ENCODE data around the gene RPH3AL. TPM values are rescaled to one million over a fixed set of nuclear protein-coding genes. Genes with fewer than 3 reads are reported as not detected.

The RPH3AL gene
- total RNA-seq, 1 donor from 2014 or later = 44.2 TPM

DNA sequence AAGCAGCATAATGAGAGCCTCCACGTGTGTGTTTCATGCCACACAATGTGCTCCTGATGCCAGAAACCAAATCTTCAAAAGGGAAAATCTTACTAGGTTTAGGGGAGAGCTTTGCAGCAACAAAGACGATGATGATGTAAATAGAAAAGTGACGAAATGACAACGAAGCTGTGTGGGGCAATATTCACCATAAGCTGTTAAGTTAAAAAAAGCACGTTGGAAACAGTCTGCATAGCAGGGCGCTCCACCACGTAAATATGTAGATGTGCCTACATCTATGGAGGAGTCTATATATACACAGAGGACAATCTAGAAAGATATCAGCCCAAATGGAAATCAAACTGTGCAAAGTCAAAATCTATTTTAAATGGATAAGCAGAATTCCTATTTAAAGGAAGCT is 61.0 kb downstream of the RPH3AL start:
- Histone ChIP-seq H3K36me3 (no peaks in the 10 kb centered on the region), H3K27me3 (no peaks in the 10 kb centered on the region), H3K9me3 (no peaks in the 10 kb centered on the region), H3K4me3 (no peak overlapping the region), H3K4me1 (no peaks in the 10 kb centered on the region), H3K27ac (no peak overlapping the region)
- intact Hi-C loops (cut with DNase I) = no loop called here
- no peak for DNase-seq (ENCODE audit: low spot score in 2 of 2)
- no peak for TF ChIP-seq CTCF (IDR thresholded peaks at IDR 0.05)

- Histone ChIP-seq H3K4me1 (no peaks in the 10 kb centered on the region), H3K36me3 (no peaks in the 10 kb centered on the region), H3K4me3 (no peak overlapping the region), H3K9me3 (no peaks in the 10 kb centered on the region), H3K27ac (no peak overlapping the region), H3K27me3 (no peaks in the 10 kb centered on the region)
- TF ChIP-seq CTCF (IDR thresholded peaks at IDR 0.05) = no peak
- intact Hi-C loops (cut with DNase I) = no loop called here
- DNase-seq (ENCODE audit: low spot score in 2 of 2) = no peak
Measured at GRCh38 chr17:290626-291025, 62.0 kb downstream of the RPH3AL start.

DNA sequence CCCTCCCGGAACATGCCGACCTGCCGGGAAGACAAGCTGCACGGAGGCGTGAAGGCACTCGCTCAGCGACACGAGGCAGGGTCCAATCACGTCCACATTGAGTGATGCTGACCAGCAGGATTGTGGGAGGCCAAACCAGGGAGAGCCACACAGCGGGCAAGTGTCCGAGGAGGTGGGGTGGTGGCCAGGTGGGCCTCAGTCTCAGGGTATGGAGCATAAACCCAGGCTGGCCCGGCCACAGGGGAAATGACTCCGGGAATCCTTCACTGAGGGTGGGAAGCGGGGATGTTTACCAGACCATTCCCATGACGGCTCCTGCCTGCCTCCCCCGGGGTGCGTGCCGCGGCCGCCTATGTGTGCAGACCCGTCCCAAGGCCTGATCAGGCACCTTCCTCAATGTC is 62.5 kb downstream of the RPH3AL start:
- no peak for DNase-seq (ENCODE audit: low spot score in 2 of 2)
- Histone ChIP-seq H3K27ac (no peak overlapping the region), H3K36me3 (no peaks in the 10 kb centered on the region), H3K4me3 (no peak overlapping the region), H3K27me3 (no peaks in the 10 kb centered on the region), H3K4me1 (no peaks in the 10 kb centered on the region), H3K9me3 (no peaks in the 10 kb centered on the region)
- intact Hi-C loops (cut with DNase I) = no loop called here
- TF ChIP-seq CTCF (IDR thresholded peaks at IDR 0.05) = no peak

DNA sequence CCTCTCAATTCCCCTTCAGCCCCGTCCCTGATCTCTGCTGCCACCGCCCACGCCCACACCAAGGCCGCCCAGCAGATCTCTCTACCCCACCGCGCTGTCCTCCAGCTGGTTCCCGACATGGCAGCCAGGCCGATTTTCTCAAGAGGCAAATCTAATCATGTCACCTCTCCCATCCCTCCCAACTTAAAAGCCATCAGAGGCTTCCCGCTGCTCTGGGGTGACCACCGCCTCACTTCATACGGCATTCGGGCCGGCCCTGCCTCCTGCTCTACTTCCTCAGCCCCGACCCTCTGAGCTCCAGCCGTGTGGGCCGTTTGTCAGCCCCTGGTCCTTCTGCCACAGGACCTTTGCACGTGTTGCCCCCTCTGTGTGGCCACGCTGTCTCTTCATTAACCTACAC is 63.2 kb downstream of the RPH3AL start:
- no peak overlapping the region for H3K4me3 ChIP-seq
- H3K27me3 ChIP-seq = no peaks in the 10 kb centered on the region
- no peak for TF ChIP-seq CTCF (IDR thresholded peaks at IDR 0.05)
- H3K9me3 ChIP-seq = no peaks in the 10 kb centered on the region
- intact Hi-C loops (cut with DNase I) = no loop called here
- no peaks in the 10 kb centered on the region for H3K4me1 ChIP-seq
- DNase-seq (ENCODE audit: low spot score in 2 of 2) = peak in 1 of 2 donors; percentile 53
- H3K27ac ChIP-seq = no peak overlapping the region
- no peaks in the 10 kb centered on the region for H3K36me3 ChIP-seq

DNA sequence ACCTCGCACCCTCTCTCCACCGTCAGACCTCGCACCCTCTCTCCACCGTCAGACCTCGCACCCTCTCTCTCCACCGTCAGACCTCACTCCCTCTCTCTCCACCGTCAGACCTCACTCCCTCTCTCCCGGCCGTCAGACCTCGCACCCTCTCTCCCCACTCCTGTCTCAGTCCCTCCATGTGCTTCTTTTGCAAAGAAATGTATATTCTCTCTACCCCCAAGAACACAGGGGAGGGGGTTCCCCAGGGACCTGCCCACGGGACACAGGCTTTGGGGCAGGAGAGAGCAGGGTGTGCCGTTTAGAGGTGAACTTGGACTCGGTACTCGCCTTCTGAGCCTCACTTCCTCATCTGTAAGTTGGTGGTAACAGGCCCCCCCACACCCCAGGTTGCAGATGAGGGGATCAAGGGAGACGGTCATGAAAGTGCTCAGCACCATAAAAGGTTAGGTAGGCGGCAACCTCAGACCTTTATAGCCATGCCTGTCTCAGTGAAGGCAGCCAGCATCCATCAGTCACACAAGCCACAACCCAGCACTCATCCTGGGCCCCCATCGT is 63.7 kb downstream of the RPH3AL start:
- Histone ChIP-seq H3K4me3 (no peak overlapping the region), H3K9me3 (no peaks in the 10 kb centered on the region), H3K36me3 (no peaks in the 10 kb centered on the region), H3K4me1 (no peaks in the 10 kb centered on the region), H3K27me3 (no peaks in the 10 kb centered on the region), H3K27ac (no peak overlapping the region)
- no peak for TF ChIP-seq CTCF (IDR thresholded peaks at IDR 0.05)
- intact Hi-C loops (cut with DNase I) = no loop called here
- DNase-seq (ENCODE audit: low spot score in 2 of 2) = peak in 1 of 2 donors; percentile 38

DNA sequence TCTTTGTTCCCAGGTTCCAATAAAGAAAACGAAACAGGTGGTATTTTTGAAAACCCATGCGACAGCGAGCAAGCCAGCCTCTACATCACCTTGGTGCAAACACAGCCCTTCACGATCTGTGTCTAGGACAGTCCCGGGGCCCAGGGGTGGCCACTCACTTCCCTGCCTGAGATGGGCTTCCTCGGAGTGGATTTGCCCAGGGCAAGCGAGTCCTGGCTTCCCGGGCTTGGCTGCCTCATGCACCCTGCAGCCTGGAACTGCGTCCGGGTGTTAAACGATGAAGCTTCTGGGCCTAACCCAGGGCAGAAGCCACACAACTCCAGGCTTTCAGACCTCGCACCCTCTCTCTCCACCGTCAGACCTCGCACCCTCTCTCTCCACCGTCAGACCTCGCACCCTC is 66.0 kb downstream of the RPH3AL start:
- TF ChIP-seq CTCF (IDR thresholded peaks at IDR 0.05) = no peak
- Histone ChIP-seq H3K27ac (no peak overlapping the region), H3K4me3 (no peak overlapping the region), H3K27me3 (no peaks in the 10 kb centered on the region), H3K9me3 (no peaks in the 10 kb centered on the region), H3K4me1 (no peaks in the 10 kb centered on the region), H3K36me3 (no peaks in the 10 kb centered on the region)
- intact Hi-C loops (cut with DNase I) = no loop called here
- DNase-seq (ENCODE audit: low spot score in 2 of 2) = peak in 1 of 2 donors; percentile 46

All from ascending aorta (tissue), 2 donors.